Activated T-helper 1 cell treated with Interleukin-2 at 50 U/mL for 16 hours (primary cell): Measurements from ENCODE around the gene DACH1.
"Not testable (repeated sequence)": the region's sequence is repeated elsewhere in the genome, so short reads cannot be mapped to it uniquely, and the experiment has no call there.

ENCODE experiments used
- DNase-seq: peaks from one replicate; pipeline ENCODE4 v3.0.0-alpha.2; 2020; ENCODE audit warnings: low read depth

Gene DACH1

DNA sequence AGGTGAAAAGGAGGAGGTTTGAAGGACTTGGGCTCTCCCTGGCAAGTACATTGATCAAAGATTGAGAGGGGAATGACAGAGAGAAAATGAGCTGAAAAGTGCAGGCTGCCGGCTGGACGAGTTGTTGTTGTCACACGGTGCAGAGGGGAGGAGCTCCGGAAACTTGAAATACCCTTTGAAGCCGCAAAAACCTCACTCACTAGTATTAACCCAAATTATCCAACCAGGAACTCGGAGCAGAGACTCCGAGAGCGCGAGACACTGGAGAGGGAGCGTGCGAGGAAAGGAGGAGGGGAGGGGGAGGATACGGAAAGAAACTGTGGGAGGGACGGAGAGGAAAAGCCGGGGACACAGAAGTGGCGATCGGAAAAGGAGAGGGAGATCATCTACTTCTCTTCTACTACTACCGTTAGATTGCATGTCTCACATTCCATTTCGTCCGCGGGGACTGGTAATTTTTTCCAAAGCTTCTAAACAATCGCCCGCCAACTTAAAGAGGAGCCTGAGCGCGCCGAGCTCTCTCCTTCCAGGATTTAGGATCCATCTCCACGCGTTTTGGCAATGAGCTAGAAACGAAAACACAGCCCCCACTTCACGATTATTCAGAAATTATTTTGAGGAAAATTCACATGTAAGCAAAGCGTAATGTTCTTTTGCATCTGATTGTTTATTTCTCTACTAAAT lies at the start of gene DACH1:
DACH1 (minus strand) TSS at position 74 of the 684 bp plus-strand sequence.
- no peak for DNase-seq

GRCh38 chr13:71913717-71914116 lies 46.7 kb upstream of the DACH1 start:
- DNase-seq = no peak

DNA sequence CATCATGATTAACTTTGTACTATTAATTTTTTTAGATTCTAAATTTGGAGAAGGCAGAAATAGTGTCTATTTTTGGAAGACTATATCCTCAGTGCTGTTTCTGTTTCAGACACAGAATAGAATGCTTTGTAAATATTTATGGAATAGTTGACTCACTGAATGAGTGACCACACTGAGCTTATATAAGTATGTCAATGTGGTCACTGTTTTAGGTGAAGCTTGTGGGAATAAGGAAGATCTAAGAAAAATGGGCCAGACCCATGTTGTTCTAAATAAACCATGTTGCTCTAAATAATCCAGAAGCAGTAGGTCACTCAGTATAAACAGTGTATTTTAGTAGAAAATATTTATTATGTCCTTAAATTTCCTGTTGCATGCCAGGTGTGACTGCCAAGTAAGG lies 45.5 kb upstream of the DACH1 start:
- no peak for DNase-seq

- DNase-seq = no peak
These were observed 39.4 kb upstream of the DACH1 start for GRCh38 chr13:71906448-71906847.

GRCh38 chr13:71902676-71903075 lies 35.7 kb upstream of the DACH1 start:
- DNase-seq = no peak

DNA sequence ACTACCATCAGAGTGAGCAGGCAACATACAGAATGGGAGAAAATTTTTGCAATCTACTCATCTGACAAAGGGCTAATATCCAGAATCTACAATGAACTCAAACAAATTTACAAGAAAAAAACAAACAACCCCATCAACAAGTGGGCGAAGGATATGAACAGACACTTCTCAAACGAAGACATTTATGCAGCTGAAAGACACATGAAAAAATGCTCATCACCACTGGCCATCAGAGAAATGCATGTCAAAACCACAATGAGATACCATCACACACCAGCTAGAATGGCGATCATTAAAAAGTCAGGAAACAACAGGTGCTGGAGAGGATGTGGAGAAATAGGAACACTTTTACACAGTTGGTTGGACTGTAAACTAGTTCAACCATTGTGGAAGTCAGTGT lies 26.5 kb upstream of the DACH1 start:
- DNase-seq = not testable (repeated sequence)

DNA sequence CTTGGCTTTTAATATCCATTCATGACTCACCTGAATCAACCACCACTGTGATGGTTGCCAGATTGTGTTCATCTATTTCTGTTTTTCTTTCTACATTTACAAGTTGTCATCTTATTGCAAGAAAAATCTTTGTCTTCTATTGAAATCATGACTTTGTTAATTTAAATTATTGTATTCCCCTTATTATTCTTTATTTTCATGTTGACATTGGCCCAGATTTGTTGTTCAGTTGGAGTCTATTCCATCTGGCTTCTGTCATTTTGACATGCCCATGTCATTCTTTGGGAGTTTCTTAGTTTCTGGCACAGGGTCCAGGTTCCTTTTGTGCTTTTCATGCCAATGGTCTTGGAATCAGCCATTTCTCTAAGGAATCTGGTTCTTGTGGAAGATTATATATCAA lies 19.9 kb upstream of the DACH1 start:
- DNase-seq = no peak

DNA sequence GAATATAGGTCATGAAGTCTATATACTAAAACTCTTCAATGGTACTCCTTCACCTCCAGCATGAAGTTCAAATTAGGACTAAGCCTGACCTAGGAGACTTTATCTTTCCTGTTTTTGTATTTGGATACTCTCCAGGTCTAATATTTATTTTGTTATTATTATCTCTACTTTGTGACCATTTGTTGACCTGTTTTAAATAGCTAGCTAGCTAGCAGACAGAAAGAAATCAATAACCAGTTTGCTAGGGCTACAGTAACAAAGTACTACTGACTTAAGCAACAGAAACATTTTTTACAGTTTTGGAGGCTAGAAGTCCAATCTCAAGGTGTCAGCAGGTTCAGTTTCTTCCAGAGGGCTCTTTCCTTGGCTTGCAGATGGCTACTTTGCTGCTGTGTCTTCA lies 15.1 kb upstream of the DACH1 start:
- DNase-seq = no peak

- DNase-seq = no peak
These were observed 13.9 kb upstream of the DACH1 start for GRCh38 chr13:71880753-71881541.

DNA sequence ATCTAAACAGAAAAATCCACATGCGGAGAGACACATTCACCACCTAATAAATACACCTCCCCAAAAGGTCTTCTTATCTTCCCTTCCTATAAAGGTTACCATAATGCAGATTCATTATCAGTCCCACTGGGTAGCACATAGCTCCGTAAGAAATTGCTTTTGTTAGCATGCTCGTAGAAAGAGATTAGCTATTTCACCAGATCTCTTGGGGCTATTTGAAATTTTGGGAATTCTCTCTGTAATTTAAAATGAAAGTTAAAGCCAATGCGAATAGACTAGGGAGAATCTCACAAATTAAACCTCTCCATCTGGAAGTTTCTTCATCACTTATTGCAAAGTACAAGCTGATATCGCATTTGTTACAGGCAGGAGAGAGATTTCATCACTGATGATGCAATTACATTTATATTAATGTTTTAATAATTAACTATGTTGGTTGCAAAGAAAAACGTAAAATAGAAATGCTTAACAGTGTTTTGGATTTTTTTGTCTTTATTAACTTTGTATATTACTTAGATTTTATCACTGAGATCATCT lies 12.9 kb upstream of the DACH1 start:
- DNase-seq = no peak

GRCh38 chr13:71879129-71879535 lies 12.1 kb upstream of the DACH1 start:
- no peak for DNase-seq

DNA sequence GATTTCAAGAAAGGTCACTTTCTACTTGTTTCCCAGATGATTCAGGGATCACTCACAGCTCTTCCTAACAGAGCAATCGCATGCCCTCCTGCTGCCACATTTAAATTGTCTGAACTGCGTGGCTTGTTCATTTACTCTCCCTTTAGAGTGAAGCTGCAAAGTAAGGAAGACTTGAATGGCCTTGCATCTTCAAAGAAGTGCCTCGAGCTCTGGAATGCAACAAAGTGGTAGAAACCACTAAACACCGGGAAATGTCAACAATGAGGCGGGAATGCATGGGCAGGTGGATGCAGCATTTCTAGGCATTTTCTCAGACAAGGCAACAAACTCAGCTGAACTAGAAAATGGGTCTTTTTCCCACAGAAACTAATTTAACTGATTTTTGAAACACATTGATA lies 10.3 kb upstream of the DACH1 start:
- no peak for DNase-seq

DNA sequence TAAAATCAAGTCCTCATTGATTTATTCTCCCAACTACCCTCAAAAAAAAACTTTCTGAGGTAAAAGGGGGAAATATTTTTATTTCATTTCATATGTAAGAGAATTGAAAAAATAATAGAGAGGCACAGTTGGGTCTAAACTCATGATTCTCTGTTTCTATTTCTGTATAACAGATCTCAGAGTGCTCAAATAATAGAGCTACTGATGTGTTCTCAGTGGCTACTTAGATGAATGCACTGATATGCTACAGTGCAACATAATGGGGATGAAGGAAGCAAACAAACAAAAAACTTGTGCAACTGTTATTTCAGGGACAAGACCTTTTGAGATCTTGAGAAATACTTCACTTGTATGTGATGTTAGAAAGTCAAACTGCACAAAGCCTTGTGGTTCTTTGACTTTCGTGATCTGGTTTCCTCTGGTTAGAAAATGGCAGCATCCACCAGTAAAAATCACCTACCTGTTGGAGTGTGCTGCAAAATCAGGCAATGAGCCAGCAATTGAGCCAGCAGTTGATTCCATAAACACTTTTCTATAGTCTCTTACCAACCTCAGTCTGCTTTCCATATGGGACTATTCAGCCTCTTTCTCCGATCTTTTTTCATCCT lies 9.7 kb upstream of the DACH1 start:
- no peak for DNase-seq

DNA sequence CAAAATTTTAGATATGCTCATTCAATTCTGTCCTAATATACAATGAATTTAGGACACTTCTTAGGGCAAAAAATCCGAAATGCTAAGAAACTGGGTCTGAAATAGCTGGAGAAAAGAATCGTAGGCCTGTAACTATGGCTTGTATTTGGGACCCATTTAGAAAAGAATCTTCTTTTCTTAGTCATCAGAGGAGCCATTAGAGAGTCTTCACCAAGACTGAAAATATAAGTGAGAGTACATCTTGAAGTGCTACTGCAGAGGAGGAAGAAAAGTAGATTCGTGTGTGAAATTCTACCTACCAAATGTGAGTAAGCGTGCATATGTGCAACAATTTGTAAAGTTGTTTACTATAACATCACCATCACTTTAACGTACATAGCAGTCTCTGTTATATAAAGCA lies 8.8 kb upstream of the DACH1 start:
- no peak for DNase-seq

- no peak for DNase-seq
These were observed 7.5 kb upstream of the DACH1 start for GRCh38 chr13:71874458-71874857.

DNA sequence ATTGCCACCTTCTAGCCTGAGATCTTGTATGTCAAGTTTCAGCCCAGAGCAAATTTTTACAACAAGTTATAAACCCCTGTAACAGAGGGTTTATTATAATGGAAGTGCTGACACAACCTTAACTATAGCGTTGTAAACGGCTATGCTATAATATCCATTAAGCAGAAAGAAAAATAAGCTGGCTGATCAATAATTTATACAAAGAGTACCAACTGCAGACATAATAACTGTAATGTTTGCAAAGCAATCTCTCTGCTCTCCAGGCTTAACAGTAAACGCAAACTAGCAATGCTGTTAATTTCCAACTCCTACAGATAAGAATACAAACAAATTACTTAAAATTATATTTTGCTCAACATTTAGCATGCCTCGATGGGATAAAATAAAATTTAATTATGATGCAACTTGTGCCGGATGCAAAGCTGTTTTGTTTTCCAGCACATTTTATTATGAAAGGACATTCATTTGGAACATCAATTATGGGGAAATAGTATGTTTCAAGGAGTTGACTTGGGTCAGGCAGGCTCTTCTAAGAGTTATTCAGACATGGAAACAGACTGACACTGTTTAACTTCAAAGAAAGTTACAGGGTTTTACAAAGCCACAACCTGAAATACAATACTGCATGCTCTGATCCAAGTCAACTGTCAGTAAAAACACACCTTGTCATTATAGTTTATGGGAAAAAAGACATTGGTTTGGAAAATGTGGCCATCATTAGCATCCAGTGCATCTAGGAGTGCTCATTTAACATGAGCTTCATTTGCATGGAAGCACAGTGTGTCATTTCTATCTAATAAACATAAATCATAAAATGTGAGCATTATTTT lies 6.6 kb upstream of the DACH1 start:
- DNase-seq = no peak

- DNase-seq = no peak
These were observed 4.8 kb upstream of the DACH1 start for GRCh38 chr13:71871844-71872243.

- DNase-seq = no peak
These were observed 4.3 kb upstream of the DACH1 start for GRCh38 chr13:71871176-71871754.

GRCh38 chr13:71870100-71870499 lies 3.1 kb upstream of the DACH1 start:
- no peak for DNase-seq

- no peak for DNase-seq
These were observed 2.3 kb upstream of the DACH1 start for GRCh38 chr13:71869274-71869673.

GRCh38 chr13:71866335-71867130 lies 471 bp downstream of the DACH1 start:
- DNase-seq = no peak
